Astrocyte of the cerebellum (primary cell): Measurements from ENCODE around the gene SSRP1.

Experiments used
- DNase-seq: peaks from one replicate; pipeline ENCODE4 v3.0.0-alpha.2; 2011; ENCODE audit warnings: low read depth
- H3K4me3 ChIP-seq: 2 replicates; pipeline ENCODE4 v1.5.1; 2011; ENCODE audit warnings: mild to moderate bottlenecking, low read depth, low read length, moderate library complexity
- in situ Hi-C: cut with HindIII; loops from 2 replicates; pipeline ENCODE4 v1.10.0; 2017; ENCODE audit warnings: low sequenced_read_pairs
- TF ChIP-seq, protein P1 (sequence below): IDR thresholded peaks from 2 replicates; pipeline ENCODE4 v1.5.1; 2012; ENCODE audit warnings: low read length, low read depth, moderate library complexity, mild to moderate bottlenecking; ENCODE audit errors: missing control alignments

Gene SSRP1

DNA sequence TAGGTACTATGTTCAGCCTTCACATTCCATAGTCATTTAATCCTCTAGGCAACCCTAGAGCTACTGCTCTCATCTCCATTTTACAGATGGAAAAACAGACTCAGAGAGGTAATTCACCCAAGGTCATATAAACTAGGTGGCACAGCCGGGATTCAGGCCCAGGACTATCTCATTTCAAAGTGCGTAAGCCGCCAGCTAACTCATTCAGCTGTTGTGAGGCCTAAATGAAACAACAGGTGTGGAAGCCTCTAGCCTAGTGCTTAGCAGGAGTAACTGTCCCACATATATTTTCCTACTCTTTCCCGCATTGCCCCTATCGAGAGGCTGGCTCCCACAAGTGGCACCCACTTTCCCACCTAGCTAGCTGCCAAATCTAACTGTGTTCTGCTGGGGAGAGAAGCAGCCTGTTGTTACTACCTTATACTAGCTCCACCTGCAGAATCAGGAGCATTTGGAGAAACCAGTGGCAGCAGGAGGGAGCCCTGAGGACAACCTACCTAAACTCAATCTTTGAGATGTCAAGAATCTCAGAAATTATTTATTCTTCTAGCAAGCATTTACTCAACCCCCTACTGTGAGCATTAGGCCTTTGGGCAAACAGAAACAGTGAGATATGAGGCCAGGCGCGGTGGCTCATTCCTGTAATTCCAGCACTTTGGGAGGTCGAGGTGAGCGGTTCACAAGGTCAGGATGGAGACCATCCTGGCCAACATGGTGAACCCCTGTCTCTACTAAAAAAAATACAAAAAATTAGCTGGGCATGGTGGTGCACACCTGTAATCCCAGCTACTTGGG, 24.4 kb upstream of the SSRP1 start:
- TF ChIP-seq, protein P1, sequence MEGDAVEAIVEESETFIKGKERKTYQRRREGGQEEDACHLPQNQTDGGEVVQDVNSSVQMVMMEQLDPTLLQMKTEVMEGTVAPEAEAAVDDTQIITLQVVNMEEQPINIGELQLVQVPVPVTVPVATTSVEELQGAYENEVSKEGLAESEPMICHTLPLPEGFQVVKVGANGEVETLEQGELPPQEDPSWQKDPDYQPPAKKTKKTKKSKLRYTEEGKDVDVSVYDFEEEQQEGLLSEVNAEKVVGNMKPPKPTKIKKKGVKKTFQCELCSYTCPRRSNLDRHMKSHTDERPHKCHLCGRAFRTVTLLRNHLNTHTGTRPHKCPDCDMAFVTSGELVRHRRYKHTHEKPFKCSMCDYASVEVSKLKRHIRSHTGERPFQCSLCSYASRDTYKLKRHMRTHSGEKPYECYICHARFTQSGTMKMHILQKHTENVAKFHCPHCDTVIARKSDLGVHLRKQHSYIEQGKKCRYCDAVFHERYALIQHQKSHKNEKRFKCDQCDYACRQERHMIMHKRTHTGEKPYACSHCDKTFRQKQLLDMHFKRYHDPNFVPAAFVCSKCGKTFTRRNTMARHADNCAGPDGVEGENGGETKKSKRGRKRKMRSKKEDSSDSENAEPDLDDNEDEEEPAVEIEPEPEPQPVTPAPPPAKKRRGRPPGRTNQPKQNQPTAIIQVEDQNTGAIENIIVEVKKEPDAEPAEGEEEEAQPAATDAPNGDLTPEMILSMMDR = no peak
- in situ Hi-C loops = no loop called here
- no peak overlapping the region for H3K4me3 ChIP-seq
- no peak for DNase-seq

DNA sequence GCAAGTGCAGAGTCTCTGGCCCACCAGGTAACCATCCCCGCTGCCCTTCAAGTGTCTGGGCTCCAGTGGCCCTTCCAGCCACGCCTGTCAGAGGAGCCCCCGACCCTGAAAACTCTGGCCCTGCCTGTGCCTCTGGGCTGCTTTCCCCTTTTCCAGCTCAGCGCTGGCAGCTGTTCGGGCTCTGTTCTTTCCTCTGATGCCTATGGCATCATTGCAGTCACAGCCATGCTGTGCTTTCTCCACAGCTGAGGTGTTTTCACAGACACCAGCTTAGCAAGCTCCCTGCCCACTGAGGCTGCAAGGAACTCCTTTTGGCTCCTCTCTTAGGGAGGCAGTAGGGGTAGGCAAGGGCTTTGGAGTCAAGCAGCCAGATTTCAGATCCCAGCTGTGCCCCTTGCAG, 23.7 kb upstream of the SSRP1 start:
- no peak for DNase-seq
- in situ Hi-C loops = no loop called here
- TF ChIP-seq, protein P1 = no peak
- H3K4me3 ChIP-seq = no peak overlapping the region

DNA sequence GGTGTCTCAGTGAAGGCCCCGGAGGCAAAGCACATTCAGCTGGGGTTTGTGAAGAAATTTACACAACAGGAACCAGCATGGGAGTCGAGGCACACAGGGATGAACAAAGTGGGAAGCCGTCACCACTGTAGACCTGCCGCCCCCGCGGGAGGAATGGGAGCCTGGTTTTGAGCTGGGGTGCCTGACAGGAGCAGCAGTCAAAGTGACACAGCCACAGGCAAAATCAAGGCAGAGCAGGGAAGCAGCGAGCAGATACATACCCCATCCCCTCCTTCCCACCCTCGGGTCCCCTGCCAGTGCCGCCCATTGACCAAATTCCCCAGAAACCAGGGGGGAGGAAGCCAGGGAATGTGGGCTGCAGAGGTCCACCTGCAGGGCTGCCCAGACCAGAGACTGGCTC, 23.3 kb upstream of the SSRP1 start:
- TF ChIP-seq, protein P1 = no peak
- H3K4me3 ChIP-seq = no peak overlapping the region
- no peak for DNase-seq
- in situ Hi-C loops = no loop called here

DNA sequence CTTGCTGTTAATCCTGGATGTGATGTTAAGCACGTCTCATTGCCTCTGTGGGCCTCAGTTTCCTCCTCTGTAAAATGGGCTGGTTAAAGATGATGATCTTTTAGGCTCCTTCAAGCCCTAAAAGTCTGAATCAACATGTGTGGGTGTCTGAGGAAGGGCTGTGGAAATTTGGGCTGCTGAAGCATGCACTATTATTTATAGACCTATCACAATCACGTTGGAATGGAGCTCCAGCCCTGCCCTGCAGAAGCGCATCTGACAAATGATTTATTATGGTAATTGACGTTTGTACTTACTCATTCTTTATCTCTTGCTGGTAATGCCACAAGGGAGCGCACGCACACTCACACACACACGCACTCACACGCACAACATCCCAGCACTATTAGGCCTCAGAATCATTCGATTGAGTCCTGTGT, 22.9 kb upstream of the SSRP1 start:
- DNase-seq = no peak
- in situ Hi-C loops = no loop called here
- TF ChIP-seq, protein P1 = no peak
- H3K4me3 ChIP-seq = no peak overlapping the region

DNA sequence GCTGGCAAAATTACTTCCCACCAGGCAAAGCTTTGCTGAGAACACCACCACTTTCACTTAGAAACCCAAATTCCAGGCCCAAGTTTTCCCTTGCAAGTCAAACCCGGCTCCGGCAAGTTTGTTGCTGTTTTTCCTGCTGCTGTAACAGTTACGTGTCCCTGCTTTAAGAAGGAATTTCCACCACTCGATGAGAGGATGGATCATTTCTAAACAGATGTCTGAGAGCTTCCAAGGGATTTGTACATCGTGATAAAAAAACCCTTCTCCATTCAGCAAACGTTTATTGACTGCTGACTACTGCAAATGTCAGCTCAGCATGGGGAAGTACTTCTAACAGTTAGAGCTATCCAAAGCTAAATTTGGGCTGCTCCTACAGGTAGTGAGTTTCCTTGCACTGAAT, 22.2 kb upstream of the SSRP1 start:
- DNase-seq = no peak

DNA sequence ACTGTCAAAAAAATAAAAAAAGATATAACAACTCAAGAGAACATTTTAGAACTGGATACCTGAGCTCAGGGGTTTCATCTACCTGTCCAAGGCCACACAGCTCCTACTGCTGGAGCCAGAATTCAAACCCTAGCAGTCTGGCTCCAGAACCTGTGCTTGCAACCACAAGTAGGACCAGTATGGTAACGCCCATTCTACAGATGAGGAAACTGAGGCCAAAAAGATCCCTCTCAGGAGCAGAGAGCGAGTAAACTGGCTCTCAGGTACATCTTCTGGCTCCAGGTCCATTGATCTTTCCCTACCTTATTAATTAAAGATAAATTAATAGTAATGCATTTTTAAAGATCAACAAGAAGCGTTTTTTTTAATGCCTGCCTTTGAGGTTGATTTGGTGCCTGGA, 21.6 kb upstream of the SSRP1 start:
- no peak for DNase-seq
- TF ChIP-seq, protein P1 = no peak
- in situ Hi-C loops = no loop called here
- no peak overlapping the region for H3K4me3 ChIP-seq

More for the DNA sequence above, 22.2 kb upstream of the SSRP1 start:
- TF ChIP-seq, protein P1 = no peak
- H3K4me3 ChIP-seq = no peak overlapping the region
- in situ Hi-C loops = no loop called here
